H9 (cell line): ENCODE measurements around the gene ERC1. TPM values are rescaled to one million over a fixed set of nuclear protein-coding genes. Genes with fewer than 3 reads are reported as not detected.

Source experiments
- DNase-seq: peaks from one replicate; pipeline ENCODE4 v3.0.0-alpha.2; 2017
- H2AFZ ChIP-seq: one replicate; pipeline ENCODE4 v1.6.1; 2013; ENCODE audit warnings: mild to moderate bottlenecking, low read length, control low read depth, moderate library complexity
- H2AK5ac ChIP-seq: 2 replicates; pipeline ENCODE4 v1.6.1; 2013; ENCODE audit warnings: low read length, control low read depth, mixed read lengths; ENCODE audit not compliant: insufficient read length
- H2BK120ac ChIP-seq: one replicate; pipeline ENCODE4 v1.6.1; 2013; ENCODE audit warnings: low read depth, mild to moderate bottlenecking, low read length, control low read depth, inconsistent platforms; ENCODE audit not compliant: poor library complexity, severe bottlenecking
- H2BK12ac ChIP-seq: 2 replicates; pipeline ENCODE4 v1.6.1; 2013; ENCODE audit warnings: low read length, control low read depth, mixed read lengths, low read depth; ENCODE audit not compliant: insufficient read length
- H2BK15ac ChIP-seq: 2 replicates; pipeline ENCODE4 v1.6.1; 2013; ENCODE audit warnings: low read depth, low read length, control low read depth
- H2BK20ac ChIP-seq: one replicate; pipeline ENCODE4 v1.6.1; 2013; ENCODE audit warnings: low read depth, mild to moderate bottlenecking, low read length, control low read depth, inconsistent platforms; ENCODE audit not compliant: poor library complexity, severe bottlenecking
- H2BK5ac ChIP-seq: 2 replicates; pipeline ENCODE4 v1.6.1; 2013; ENCODE audit warnings: low read length, control low read depth, mixed read lengths; ENCODE audit not compliant: insufficient read length
- H3K14ac ChIP-seq: 2 replicates; pipeline ENCODE4 v1.6.1; 2013; ENCODE audit warnings: low read length, control low read depth; ENCODE audit not compliant: insufficient read depth
- H3K18ac ChIP-seq: 2 replicates; pipeline ENCODE4 v1.6.1; 2013; ENCODE audit warnings: low read depth, mild to moderate bottlenecking, mixed read lengths, low read length, control low read depth; ENCODE audit not compliant: insufficient read length
- H3K23ac ChIP-seq: 2 replicates; pipeline ENCODE4 v1.6.1; 2013; ENCODE audit warnings: low read length, control low read depth, mixed read lengths, low read depth; ENCODE audit not compliant: insufficient read length
- H3K23me2 ChIP-seq: 2 replicates; pipeline ENCODE4 v1.6.1; 2013; ENCODE audit warnings: low read depth, mild to moderate bottlenecking, mixed read lengths, low read length, control low read depth; ENCODE audit not compliant: insufficient read length, poor library complexity, severe bottlenecking
- H3K27ac ChIP-seq: 2 replicates; pipeline ENCODE4 v1.5.1; 2013; ENCODE audit warnings: low read length, control low read depth, mixed read lengths, low read depth; ENCODE audit not compliant: insufficient read length
- H3K27me3 ChIP-seq: 2 replicates; pipeline ENCODE4 v1.6.1; 2013; ENCODE audit warnings: low read length, control low read depth, inconsistent platforms; ENCODE audit not compliant: insufficient read depth
- H3K4ac ChIP-seq: 2 replicates; pipeline ENCODE4 v1.6.1; 2013; ENCODE audit warnings: low read depth, mild to moderate bottlenecking, control low read depth, inconsistent platforms, low read length, moderate library complexity
- H3K4me1 ChIP-seq: 2 replicates; pipeline ENCODE4 v1.6.1; 2013; ENCODE audit warnings: low read length, control low read depth, inconsistent platforms; ENCODE audit not compliant: insufficient read depth
- H3K4me2 ChIP-seq: 2 replicates; pipeline ENCODE4 v1.6.1; 2013; ENCODE audit warnings: low read length, control low read depth, mixed read lengths; ENCODE audit not compliant: insufficient read length, insufficient read depth
- H3K56ac ChIP-seq: 2 replicates; pipeline ENCODE4 v1.6.1; 2013; ENCODE audit warnings: low read depth, mild to moderate bottlenecking, mixed read lengths, low read length, control low read depth; ENCODE audit not compliant: insufficient read length
- H3K79me1 ChIP-seq: 2 replicates; pipeline ENCODE4 v1.6.1; 2013; ENCODE audit warnings: low read depth, mild to moderate bottlenecking, moderate library complexity, low read length, control low read depth, inconsistent platforms; ENCODE audit not compliant: insufficient read depth, poor library complexity, severe bottlenecking
- H3K79me2 ChIP-seq: 2 replicates; pipeline ENCODE4 v1.6.1; 2013; ENCODE audit warnings: low read length, control low read depth, inconsistent platforms; ENCODE audit not compliant: insufficient read depth
- H3K9ac ChIP-seq: 2 replicates; pipeline ENCODE4 v1.6.1; 2013; ENCODE audit warnings: low read length, control low read depth, mixed read lengths; ENCODE audit not compliant: insufficient read length; ENCODE audit errors: extremely low read depth
- H3K9me3 ChIP-seq: one replicate; pipeline ENCODE4 v1.6.1; 2013; ENCODE audit warnings: low read depth, low read length, inconsistent platforms; ENCODE audit not compliant: control insufficient read depth
- H3T11ph ChIP-seq: one replicate; pipeline ENCODE4 v1.6.1; 2013; ENCODE audit warnings: mild to moderate bottlenecking, low read length, control low read depth, inconsistent platforms
- H4K20me1 ChIP-seq: one replicate; pipeline ENCODE4 v1.6.1; 2013; ENCODE audit not compliant: control insufficient read depth, insufficient read length, insufficient read depth
- H4K5ac ChIP-seq: 2 replicates; pipeline ENCODE4 v1.6.1; 2013; ENCODE audit warnings: low read depth, mild to moderate bottlenecking, mixed read lengths, low read length, control low read depth; ENCODE audit not compliant: insufficient read length
- H4K8ac ChIP-seq: replicated peaks from 2 replicates; pipeline ENCODE4 v1.6.1; 2013; ENCODE audit warnings: low read length, control low read depth, mixed read lengths, low read depth; ENCODE audit not compliant: insufficient read length
- H4K91ac ChIP-seq: 2 replicates; pipeline ENCODE4 v1.6.1; 2013; ENCODE audit warnings: low read depth, mild to moderate bottlenecking, moderate library complexity, mixed read lengths, low read length, control low read depth; ENCODE audit not compliant: insufficient read length
- H3K27ac Mint-ChIP-seq, 3 experiments: 2 replicates in 2 of 3; 3 replicates in 1 of 3; pipeline ENCODE4 v1.8.0; 2020 to 2021; ENCODE audit warnings: mixed read lengths in 3 of 3, mild to moderate bottlenecking in 1 of 3, moderate library complexity in 1 of 3
- H3K27me3 Mint-ChIP-seq: 2 replicates; pipeline ENCODE4 v1.8.0; 2021; ENCODE audit warnings: low read depth, mild to moderate bottlenecking, moderate library complexity, mixed read lengths
- H3K36me3 Mint-ChIP-seq, 3 experiments: 2 replicates in 2 of 3; 3 replicates in 1 of 3; pipeline ENCODE4 v1.8.0; 2020 to 2021; ENCODE audit warnings: low read depth in 3 of 3, mixed read lengths in 3 of 3; ENCODE audit not compliant: insufficient read depth in 1 of 3
- H3K4me1 Mint-ChIP-seq, 2 experiments: 2 replicates each; pipeline ENCODE4 v1.8.0; 2020; ENCODE audit warnings: mixed read lengths in 2 of 2
- H3K4me3 Mint-ChIP-seq, 2 experiments: 2 replicates in 1 of 2; 3 replicates in 1 of 2; pipeline ENCODE4 v1.8.0; 2020 to 2021; ENCODE audit warnings: mild to moderate bottlenecking in 2 of 2, mixed read lengths in 2 of 2, moderate library complexity in 1 of 2
- H3K9me3 Mint-ChIP-seq, 2 experiments: 2 replicates in 1 of 2; 3 replicates in 1 of 2; pipeline ENCODE4 v1.8.0; 2020; ENCODE audit warnings: mild to moderate bottlenecking in 2 of 2, mixed read lengths in 2 of 2, moderate library complexity in 1 of 2
- CTCF ChIP-seq: fragments of 200-600 bp; sonication (generic); conservative IDR thresholded peaks from 3 replicates; pipeline ENCODE4 v1.8.0; 2021; ENCODE audit warnings: antibody characterized with exemption, mild to moderate bottlenecking
- WGBS: extraction: QIAGEN DNeasy Blood & Tissue Kit; methylation state at CpG from one replicate; pipeline ENCODE4 v1.1.7; 2013; ENCODE audit warnings: missing lambda C conversion rate, low lambda C conversion rate, mixed read lengths; ENCODE audit not compliant: insufficient read length; ENCODE audit errors: extremely low coverage; 5-methylcytosine and 5-hydroxymethylcytosine counted together
- total RNA-seq: library from RNA; stranded (reverse); gene quantifications from 2 replicates; pipeline ENCODE4 v1.2.1, GENCODE V29; 2021

Gene ERC1
- total RNA-seq, 1 experiment from 2014 or later: 51.2 TPM

GRCh38 chr12:1380171-1380851, 389.3 kb downstream of the ERC1 start:
- Mint-ChIP-seq H3K36me3 (peaks cover 0 to 7% (median 3%) of the 10 kb centered on the region in 3 experiments; a peak in 4 of 7 replicates), H3K27ac (peak overlapping the region in 2 of 3 experiments; percentile 20 to 69; a peak in 2 of 7 replicates), H3K4me1 (peaks cover 15 to 17% of the 10 kb centered on the region in 2 experiments), H3K4me3 (no peak overlapping the region), H3K9me3 (peaks cover 0 to 3% of the 10 kb centered on the region in 2 experiments; a peak in 1 of 5 replicates), H3K27me3 (no peaks in the 10 kb centered on the region)
- Histone ChIP-seq H3K14ac (no peak overlapping the region), H3K23ac (no peak overlapping the region), H3K56ac (no peak overlapping the region), H3K79me1 (no peaks in the 10 kb centered on the region), H3K4ac (no peak overlapping the region), H4K20me1 (no peaks in the 10 kb centered on the region), H3K23me2 (no peaks in the 10 kb centered on the region), H2BK120ac (no peak overlapping the region), H3K9ac (no peak overlapping the region), H3K4me2 (no peak overlapping the region), H4K8ac (no peak overlapping the region), H3T11ph (no peak overlapping the region), H3K27ac (no peak overlapping the region), H2BK5ac (no peak overlapping the region), H3K27me3 (no peaks in the 10 kb centered on the region), H3K79me2 (no peaks in the 10 kb centered on the region), H3K18ac (no peak overlapping the region), H4K5ac (no peak overlapping the region), H2BK20ac (no peak overlapping the region), H2AFZ (no peak overlapping the region), H2AK5ac (no peak overlapping the region), H2BK12ac (no peak overlapping the region), H2BK15ac (no peak overlapping the region), H4K91ac (no peak overlapping the region), H3K9me3 (no peaks in the 10 kb centered on the region), H3K4me1 (no peaks in the 10 kb centered on the region)
- no peak for DNase-seq
- no CpG with 5 or more reads among the region's 12 CpGs for WGBS
- no peak for TF ChIP-seq CTCF
